T1000 (cell line): Measurements from ENCODE around the gene MAPT.
A peak's percentile ranks its signal among the peaks of the same experiment; 100 is the strongest.
"Not testable (repeated sequence)": the region's sequence is repeated elsewhere in the genome, so short reads cannot be mapped to it uniquely, and the experiment has no call there.

Source experiments
- DNase-seq: peaks from one replicate; lab custom pipeline; 2025; ENCODE audit warnings: mixed read lengths; lab: John Stamatoyannopoulos, UW

Gene MAPT

GRCh38 chr17:45994987-45995386 is 100.6 kb downstream of the MAPT start:
- no peak for DNase-seq

GRCh38 chr17:45995627-45996270 is 101.4 kb downstream of the MAPT start:
- DNase-seq = no peak

DNA sequence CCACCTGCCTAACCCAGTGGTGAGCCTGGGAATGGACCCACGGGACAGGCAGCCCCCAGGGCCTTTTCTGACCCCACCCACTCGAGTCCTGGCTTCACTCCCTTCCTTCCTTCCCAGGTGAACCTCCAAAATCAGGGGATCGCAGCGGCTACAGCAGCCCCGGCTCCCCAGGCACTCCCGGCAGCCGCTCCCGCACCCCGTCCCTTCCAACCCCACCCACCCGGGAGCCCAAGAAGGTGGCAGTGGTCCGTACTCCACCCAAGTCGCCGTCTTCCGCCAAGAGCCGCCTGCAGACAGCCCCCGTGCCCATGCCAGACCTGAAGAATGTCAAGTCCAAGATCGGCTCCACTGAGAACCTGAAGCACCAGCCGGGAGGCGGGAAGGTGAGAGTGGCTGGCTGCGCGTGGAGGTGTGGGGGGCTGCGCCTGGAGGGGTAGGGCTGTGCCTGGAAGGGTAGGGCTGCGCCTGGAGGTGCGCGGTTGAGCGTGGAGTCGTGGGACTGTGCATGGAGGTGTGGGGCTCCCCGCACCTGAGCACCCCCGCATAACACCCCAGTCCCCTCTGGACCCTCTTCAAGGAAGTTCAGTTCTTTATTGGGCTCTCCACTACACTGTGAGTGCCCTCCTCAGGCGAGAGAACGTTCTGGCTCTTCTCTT is 102.1 kb downstream of the MAPT start:
- DNase-seq = no peak

DNA sequence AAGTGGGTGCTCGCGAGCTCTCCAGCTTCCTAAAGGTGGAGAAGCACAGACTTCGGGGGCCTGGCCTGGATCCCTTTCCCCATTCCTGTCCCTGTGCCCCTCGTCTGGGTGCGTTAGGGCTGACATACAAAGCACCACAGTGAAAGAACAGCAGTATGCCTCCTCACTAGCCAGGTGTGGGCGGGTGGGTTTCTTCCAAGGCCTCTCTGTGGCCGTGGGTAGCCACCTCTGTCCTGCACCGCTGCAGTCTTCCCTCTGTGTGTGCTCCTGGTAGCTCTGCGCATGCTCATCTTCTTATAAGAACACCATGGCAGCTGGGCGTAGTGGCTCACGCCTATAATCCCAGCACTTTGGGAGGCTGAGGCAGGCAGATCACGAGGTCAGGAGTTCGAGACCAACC is 102.8 kb downstream of the MAPT start:
- no peak for DNase-seq

GRCh38 chr17:45997624-45998023 is 103.3 kb downstream of the MAPT start:
- DNase-seq = peak; percentile 31

GRCh38 chr17:45998987-45999899 is 104.9 kb downstream of the MAPT start, which contains the start of gene STH:
TSS of gene STH (plus strand) at chr17:45999250. CDS start at chr17:45999280, 30 bp downstream.
- DNase-seq = no peak

- DNase-seq = no peak
These were observed 105.5 kb downstream of the MAPT start for GRCh38 chr17:45999900-46000290.

GRCh38 chr17:46000292-46000691 is 105.9 kb downstream of the MAPT start:
- no peak for DNase-seq

DNA sequence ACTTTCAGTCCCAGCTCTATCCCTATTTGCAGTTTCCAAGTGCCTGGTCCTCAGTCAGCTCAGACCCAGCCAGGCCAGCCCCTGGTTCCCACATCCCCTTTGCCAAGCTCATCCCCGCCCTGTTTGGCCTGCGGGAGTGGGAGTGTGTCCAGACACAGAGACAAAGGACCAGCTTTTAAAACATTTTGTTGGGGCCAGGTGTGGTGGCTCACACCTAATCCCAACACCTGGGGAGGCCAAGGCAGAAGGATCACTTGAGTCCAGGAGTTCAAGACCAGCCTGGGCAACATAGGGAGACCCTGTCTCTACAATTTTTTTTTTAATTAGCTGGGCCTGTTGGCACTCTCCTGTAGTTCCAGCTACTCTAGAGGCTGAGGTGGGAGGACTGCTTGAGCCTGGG is 106.4 kb downstream of the MAPT start:
- DNase-seq = no peak

GRCh38 chr17:46001390-46002310 is 107.3 kb downstream of the MAPT start:
- DNase-seq = no peak

DNA sequence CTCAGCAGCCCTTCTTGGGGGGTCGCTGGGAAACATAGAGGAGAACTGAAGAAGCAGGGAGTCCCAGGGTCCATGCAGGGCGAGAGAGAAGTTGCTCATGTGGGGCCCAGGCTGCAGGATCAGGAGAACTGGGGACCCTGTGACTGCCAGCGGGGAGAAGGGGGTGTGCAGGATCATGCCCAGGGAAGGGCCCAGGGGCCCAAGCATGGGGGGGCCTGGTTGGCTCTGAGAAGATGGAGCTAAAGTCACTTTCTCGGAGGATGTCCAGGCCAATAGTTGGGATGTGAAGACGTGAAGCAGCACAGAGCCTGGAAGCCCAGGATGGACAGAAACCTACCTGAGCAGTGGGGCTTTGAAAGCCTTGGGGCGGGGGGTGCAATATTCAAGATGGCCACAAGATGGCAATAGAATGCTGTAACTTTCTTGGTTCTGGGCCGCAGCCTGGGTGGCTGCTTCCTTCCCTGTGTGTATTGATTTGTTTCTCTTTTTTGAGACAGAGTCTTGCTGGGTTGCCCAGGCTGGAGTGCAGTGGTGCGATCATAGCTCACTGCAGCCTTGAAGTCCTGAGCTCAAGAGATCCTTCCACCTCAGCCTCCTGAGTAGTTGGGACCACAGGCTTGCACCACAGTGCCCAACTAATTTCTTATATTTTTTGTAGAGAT is 108.1 kb downstream of the MAPT start:
- DNase-seq = peak; percentile 58

GRCh38 chr17:46002973-46003316 is 108.6 kb downstream of the MAPT start:
- DNase-seq = no peak

- no peak for DNase-seq
These were observed 109.8 kb downstream of the MAPT start for GRCh38 chr17:46003907-46004748.

- DNase-seq = not testable (repeated sequence)
These were observed 111.7 kb downstream of the MAPT start for GRCh38 chr17:46006082-46006481.

- no peak for DNase-seq
These were observed 113.2 kb downstream of the MAPT start for GRCh38 chr17:46007461-46007965.

- no peak for DNase-seq
These were observed 114.2 kb downstream of the MAPT start for GRCh38 chr17:46008591-46008990.

- DNase-seq = peak; percentile 83
These were observed 115.6 kb downstream of the MAPT start for GRCh38 chr17:46009681-46010596.

- DNase-seq = no peak
These were observed 116.3 kb downstream of the MAPT start for GRCh38 chr17:46010597-46011186.
